Measurements from ENCODE around the gene MTNR1B.

DNA sequence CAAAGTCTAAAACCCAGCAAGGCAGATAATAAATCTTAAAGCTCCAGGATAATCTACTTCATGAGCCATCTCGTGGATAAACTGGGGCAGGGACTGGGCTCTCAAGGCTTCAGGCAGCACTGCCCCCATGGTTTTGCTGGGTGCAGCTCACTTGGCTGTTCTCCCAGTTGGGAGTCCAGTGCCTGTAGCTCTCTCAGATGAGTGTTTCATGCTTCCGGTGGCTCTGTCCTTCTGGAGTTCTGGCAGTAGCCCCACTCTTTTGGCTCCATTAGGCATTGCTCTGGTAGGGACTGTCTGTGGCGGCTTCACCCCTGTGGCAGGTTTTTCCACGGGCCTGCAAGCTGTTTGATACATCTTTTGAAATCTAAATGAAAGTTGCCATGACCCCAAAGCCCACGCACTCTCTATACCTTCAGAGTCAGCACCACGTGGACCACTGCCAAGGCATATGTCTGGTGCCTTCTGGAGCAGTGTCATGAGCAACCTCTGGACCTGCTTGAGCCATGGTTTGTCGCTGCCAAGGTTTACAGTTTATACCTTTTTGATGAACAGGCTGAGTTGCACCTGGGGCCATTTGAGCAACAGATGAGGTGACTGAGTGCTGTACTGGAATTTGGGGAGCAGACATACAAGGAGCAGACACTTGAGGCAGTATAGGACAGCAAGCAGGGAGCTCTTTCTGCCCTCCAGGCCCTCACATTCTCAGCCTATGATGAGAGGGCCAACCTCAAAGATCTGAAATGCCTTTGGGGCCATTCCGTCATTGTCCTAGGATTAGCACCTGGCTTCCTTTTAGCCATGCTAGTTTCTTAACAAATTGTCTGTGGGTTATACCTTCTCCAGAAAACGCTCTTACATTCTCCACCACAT is 48.6 kb downstream of the MTNR1B start:
- TF ChIP-seq, protein P1, sequence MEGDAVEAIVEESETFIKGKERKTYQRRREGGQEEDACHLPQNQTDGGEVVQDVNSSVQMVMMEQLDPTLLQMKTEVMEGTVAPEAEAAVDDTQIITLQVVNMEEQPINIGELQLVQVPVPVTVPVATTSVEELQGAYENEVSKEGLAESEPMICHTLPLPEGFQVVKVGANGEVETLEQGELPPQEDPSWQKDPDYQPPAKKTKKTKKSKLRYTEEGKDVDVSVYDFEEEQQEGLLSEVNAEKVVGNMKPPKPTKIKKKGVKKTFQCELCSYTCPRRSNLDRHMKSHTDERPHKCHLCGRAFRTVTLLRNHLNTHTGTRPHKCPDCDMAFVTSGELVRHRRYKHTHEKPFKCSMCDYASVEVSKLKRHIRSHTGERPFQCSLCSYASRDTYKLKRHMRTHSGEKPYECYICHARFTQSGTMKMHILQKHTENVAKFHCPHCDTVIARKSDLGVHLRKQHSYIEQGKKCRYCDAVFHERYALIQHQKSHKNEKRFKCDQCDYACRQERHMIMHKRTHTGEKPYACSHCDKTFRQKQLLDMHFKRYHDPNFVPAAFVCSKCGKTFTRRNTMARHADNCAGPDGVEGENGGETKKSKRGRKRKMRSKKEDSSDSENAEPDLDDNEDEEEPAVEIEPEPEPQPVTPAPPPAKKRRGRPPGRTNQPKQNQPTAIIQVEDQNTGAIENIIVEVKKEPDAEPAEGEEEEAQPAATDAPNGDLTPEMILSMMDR (IDR thresholded peaks at IDR 0.05) = no peak
- TF ChIP-seq POLR2AphosphoS5 (IDR thresholded peaks at IDR 0.05) = no peak
